Astrocyte (in vitro differentiated cells and primary cell): ENCODE data around the gene PDE4C. TPM values are rescaled to one million over a fixed set of nuclear protein-coding genes. Genes with fewer than 3 reads are reported as not detected.
A peak's percentile ranks its signal among the peaks of the same experiment; 100 is the strongest.

ENCODE experiments used
- DNase-seq: peaks from one replicate; pipeline ENCODE4 v3.0.0-alpha.2; 2010; ENCODE audit warnings: low read depth
- FAIRE-seq: peaks from 2 replicates; lab custom pipeline; 2011; peaks lifted over from hg19 to GRCh38; lab: Jason Lieb, UNC
- H2AFZ ChIP-seq: 2 replicates; pipeline ENCODE4 v1.6.0; 2012; ENCODE audit warnings: low read depth, low read length, inconsistent platforms
- H3K27ac ChIP-seq: 2 replicates; pipeline ENCODE4 v1.5.1; 2011; ENCODE audit warnings: low read depth, low read length, inconsistent platforms
- H3K27me3 ChIP-seq: 2 replicates; pipeline ENCODE4 v1.6.0; 2011; ENCODE audit warnings: low read length, inconsistent platforms; ENCODE audit not compliant: insufficient read depth
- H3K36me3 ChIP-seq: 2 replicates; pipeline ENCODE4 v1.5.1; 2011; ENCODE audit warnings: low read length, inconsistent platforms; ENCODE audit not compliant: insufficient read depth
- H3K4me1 ChIP-seq: 2 replicates; pipeline ENCODE4 v1.5.1; 2011; ENCODE audit warnings: low read length, inconsistent platforms; ENCODE audit not compliant: insufficient read depth
- H3K4me2 ChIP-seq: 2 replicates; pipeline ENCODE4 v1.6.0; 2012; ENCODE audit warnings: low read length, inconsistent platforms
- H3K4me3 ChIP-seq: 2 replicates; pipeline ENCODE4 v1.5.1; 2011; ENCODE audit warnings: low read depth, mild to moderate bottlenecking, low read length, inconsistent platforms; ENCODE audit not compliant: insufficient read depth
- H3K79me2 ChIP-seq: 2 replicates; pipeline ENCODE4 v1.6.0; 2012; ENCODE audit warnings: mild to moderate bottlenecking, low read length, inconsistent platforms; ENCODE audit not compliant: insufficient read depth
- H3K9ac ChIP-seq: 2 replicates; pipeline ENCODE4 v1.6.0; 2012; ENCODE audit warnings: mild to moderate bottlenecking, low read length, inconsistent platforms
- H3K9me3 ChIP-seq: 2 replicates; pipeline ENCODE4 v1.5.1; 2012; ENCODE audit warnings: low read depth, mild to moderate bottlenecking, low read length, inconsistent platforms; ENCODE audit not compliant: insufficient read depth
- H4K20me1 ChIP-seq: 2 replicates; pipeline ENCODE4 v1.6.0; 2012; ENCODE audit warnings: low read length, inconsistent platforms; ENCODE audit not compliant: insufficient read depth
- H3K27ac Mint-ChIP-seq: one replicate; pipeline ENCODE4 v1.8.0; 2021; ENCODE audit warnings: mild to moderate bottlenecking, mixed read lengths; ENCODE audit not compliant: unreplicated experiment
- H3K27me3 Mint-ChIP-seq: one replicate; pipeline ENCODE4 v1.8.0; 2021; ENCODE audit warnings: low read depth, mixed read lengths; ENCODE audit not compliant: unreplicated experiment
- H3K36me3 Mint-ChIP-seq: one replicate; pipeline ENCODE4 v1.8.0; 2021; ENCODE audit warnings: low read depth, mixed read lengths; ENCODE audit not compliant: unreplicated experiment
- H3K4me1 Mint-ChIP-seq: one replicate; pipeline ENCODE4 v1.8.0; 2021; ENCODE audit warnings: low read depth, mixed read lengths; ENCODE audit not compliant: unreplicated experiment
- H3K4me3 Mint-ChIP-seq: one replicate; pipeline ENCODE4 v1.8.0; 2021; ENCODE audit warnings: mild to moderate bottlenecking, moderate library complexity, mixed read lengths; ENCODE audit not compliant: unreplicated experiment
- H3K9me3 Mint-ChIP-seq: one replicate; pipeline ENCODE4 v1.8.0; 2021; ENCODE audit warnings: mild to moderate bottlenecking, mixed read lengths; ENCODE audit not compliant: unreplicated experiment
- CTCF ChIP-seq: IDR thresholded peaks from 2 replicates; pipeline ENCODE4 v1.5.1; 2011; ENCODE audit warnings: low read depth, mild to moderate bottlenecking, inconsistent platforms, low read length, moderate library complexity; ENCODE audit not compliant: insufficient read depth
- EZH2 ChIP-seq: IDR thresholded peaks from 2 replicates; pipeline ENCODE4 v1.6.1; 2012; ENCODE audit warnings: mild to moderate bottlenecking, low read length, inconsistent platforms; ENCODE audit not compliant: insufficient read depth
- total RNA-seq: library from RNA; stranded (reverse); gene quantifications from 2 replicates; pipeline ENCODE4 v1.2.1, GENCODE V29; 2021

Gene PDE4C
- total RNA-seq, 1 donor from 2014 or later, result 0.64 TPM

GRCh38 chr19:18191640-18192062, 34.6 kb downstream of the PDE4C start:
- Mint-ChIP-seq H3K36me3 (no peaks in the 10 kb centered on the region), H3K27me3 (no peaks in the 10 kb centered on the region), H3K4me3 (no peak overlapping the region), H3K27ac (no peak overlapping the region), H3K9me3 (no peaks in the 10 kb centered on the region), H3K4me1 (peaks cover 3% of the 10 kb centered on the region)
- peak overlapping the region; percentile 75 for H3K27ac ChIP-seq
- no peak for DNase-seq
- H3K4me1 ChIP-seq, result peaks cover 9% of the 10 kb centered on the region
- no peaks in the 10 kb centered on the region for H3K27me3 ChIP-seq
- H3K9ac ChIP-seq, result peak overlapping the region; percentile 84
- FAIRE-seq, result peak; percentile 20
- TF ChIP-seq EZH2 (no peak), CTCF (no peak)
- H4K20me1 ChIP-seq, result peaks cover 6% of the 10 kb centered on the region
- H3K4me2 ChIP-seq, result peak overlapping the region; percentile 89
- H3K36me3 ChIP-seq, result no peaks in the 10 kb centered on the region
- H2AFZ ChIP-seq, result peak overlapping the region; percentile 54
- no peaks in the 10 kb centered on the region for H3K9me3 ChIP-seq
- peak overlapping the region; percentile 71 for H3K4me3 ChIP-seq
- peaks cover 7% of the 10 kb centered on the region for H3K79me2 ChIP-seq

- Mint-ChIP-seq H3K4me3 (no peak overlapping the region), H3K27ac (no peak overlapping the region), H3K9me3 (no peaks in the 10 kb centered on the region), H3K4me1 (peaks cover 3% of the 10 kb centered on the region), H3K36me3 (no peaks in the 10 kb centered on the region), H3K27me3 (no peaks in the 10 kb centered on the region)
- DNase-seq (no peak), FAIRE-seq (no peak)
- Histone ChIP-seq H3K4me2 (no peak overlapping the region), H4K20me1 (no peaks in the 10 kb centered on the region), H3K4me1 (peaks cover 9% of the 10 kb centered on the region), H3K9ac (no peak overlapping the region), H2AFZ (no peak overlapping the region), H3K79me2 (peaks cover 7% of the 10 kb centered on the region), H3K36me3 (no peaks in the 10 kb centered on the region), H3K9me3 (no peaks in the 10 kb centered on the region), H3K4me3 (no peak overlapping the region), H3K27me3 (no peaks in the 10 kb centered on the region), H3K27ac (no peak overlapping the region)
- TF ChIP-seq EZH2, result no peak
- TF ChIP-seq CTCF, result no peak
Observed at GRCh38 chr19:18190278-18190677, 36.0 kb downstream of the PDE4C start.

- no peak for DNase-seq
Observed at GRCh38 chr19:18185538-18185937, 40.7 kb downstream of the PDE4C start.

More at GRCh38 chr19:18185538-18185937, 40.7 kb downstream of the PDE4C start:
- Mint-ChIP-seq H3K4me1 (no peaks in the 10 kb centered on the region), H3K4me3 (no peak overlapping the region), H3K27me3 (no peaks in the 10 kb centered on the region), H3K36me3 (no peaks in the 10 kb centered on the region), H3K27ac (no peak overlapping the region), H3K9me3 (no peaks in the 10 kb centered on the region)
- Histone ChIP-seq H2AFZ (no peak overlapping the region), H3K4me1 (no peaks in the 10 kb centered on the region), H3K36me3 (no peaks in the 10 kb centered on the region), H3K27ac (no peak overlapping the region), H4K20me1 (no peaks in the 10 kb centered on the region), H3K79me2 (no peaks in the 10 kb centered on the region), H3K4me2 (no peak overlapping the region), H3K4me3 (no peak overlapping the region), H3K9me3 (no peaks in the 10 kb centered on the region), H3K27me3 (no peaks in the 10 kb centered on the region), H3K9ac (no peak overlapping the region)
- FAIRE-seq, result no peak
- no peak for TF ChIP-seq CTCF
- no peak for TF ChIP-seq EZH2
